ENCODE results near the gene IGSF9B.

IGSF9B gene

GRCh38 chr11:133945087-133945974 lies 11.4 kb downstream of the IGSF9B start:
- DNase-seq (ENCODE audit: low read depth), result no peak
- no peak overlapping the region for H3K4me3 ChIP-seq (ENCODE audit: low read depth, low read length)
- TF ChIP-seq, protein P1, sequence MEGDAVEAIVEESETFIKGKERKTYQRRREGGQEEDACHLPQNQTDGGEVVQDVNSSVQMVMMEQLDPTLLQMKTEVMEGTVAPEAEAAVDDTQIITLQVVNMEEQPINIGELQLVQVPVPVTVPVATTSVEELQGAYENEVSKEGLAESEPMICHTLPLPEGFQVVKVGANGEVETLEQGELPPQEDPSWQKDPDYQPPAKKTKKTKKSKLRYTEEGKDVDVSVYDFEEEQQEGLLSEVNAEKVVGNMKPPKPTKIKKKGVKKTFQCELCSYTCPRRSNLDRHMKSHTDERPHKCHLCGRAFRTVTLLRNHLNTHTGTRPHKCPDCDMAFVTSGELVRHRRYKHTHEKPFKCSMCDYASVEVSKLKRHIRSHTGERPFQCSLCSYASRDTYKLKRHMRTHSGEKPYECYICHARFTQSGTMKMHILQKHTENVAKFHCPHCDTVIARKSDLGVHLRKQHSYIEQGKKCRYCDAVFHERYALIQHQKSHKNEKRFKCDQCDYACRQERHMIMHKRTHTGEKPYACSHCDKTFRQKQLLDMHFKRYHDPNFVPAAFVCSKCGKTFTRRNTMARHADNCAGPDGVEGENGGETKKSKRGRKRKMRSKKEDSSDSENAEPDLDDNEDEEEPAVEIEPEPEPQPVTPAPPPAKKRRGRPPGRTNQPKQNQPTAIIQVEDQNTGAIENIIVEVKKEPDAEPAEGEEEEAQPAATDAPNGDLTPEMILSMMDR (IDR thresholded peaks at IDR 0.05; ENCODE audit: low read depth, low read length, missing control alignments), result no peak

DNA sequence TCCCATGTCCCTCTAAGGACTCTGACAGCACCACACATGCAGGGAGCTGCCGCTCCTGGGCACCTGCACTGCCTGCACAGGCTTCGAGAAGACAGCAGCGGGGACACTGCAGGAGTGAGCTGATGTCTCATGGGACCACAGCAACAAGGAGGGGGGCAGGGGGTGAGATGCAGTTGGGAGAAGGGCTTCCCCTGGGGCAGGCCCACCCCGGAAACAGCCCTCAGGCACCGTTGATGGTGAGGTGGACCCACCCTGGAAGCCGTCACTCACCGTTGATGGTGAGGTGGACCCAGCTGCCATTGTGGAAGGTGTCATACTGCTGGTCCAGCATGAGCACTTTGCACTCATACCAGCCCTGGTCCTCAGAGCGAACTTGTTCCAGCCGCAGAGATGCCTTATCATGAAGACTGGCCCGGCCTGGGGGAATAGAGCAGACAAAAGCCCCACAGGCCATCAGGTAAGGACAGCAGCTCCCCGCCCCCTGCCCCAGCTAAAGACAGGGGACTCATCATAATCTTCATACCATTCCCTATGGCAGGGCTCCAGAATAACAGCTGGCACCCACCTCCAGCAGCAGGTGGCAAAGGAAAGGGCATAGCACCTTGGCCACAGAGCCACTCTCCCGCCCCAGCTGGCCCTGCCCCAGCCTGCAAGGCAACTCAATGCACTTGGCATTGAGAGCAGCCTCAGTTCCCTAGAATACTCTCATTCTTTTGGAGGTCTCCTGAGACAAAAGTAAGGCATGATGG lies 12.6 kb downstream of the IGSF9B start:
- TF ChIP-seq, protein P1 (IDR thresholded peaks at IDR 0.05; ENCODE audit: low read depth, low read length, missing control alignments), result no peak
- no peak overlapping the region for H3K4me3 ChIP-seq (ENCODE audit: low read depth, low read length)
- DNase-seq (ENCODE audit: low read depth), result no peak

DNA sequence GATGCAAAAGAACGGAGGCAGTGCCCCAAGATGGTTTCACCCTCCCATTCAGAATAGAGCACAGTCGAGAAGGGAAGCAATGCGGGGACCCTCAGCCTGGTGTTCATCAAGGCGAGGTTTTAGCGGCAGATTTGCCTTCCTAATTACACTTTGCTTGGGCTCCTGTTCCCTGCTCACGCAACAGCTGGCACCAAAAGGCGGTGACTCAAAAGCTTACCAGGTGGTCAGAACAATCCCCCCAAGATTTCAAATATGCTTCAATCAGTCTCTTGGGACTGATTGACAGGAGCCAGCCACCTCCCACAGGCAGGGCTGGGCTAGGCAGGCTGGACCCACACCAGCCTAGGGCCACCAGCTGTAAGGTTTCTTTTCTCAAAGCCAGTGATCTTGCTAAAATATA lies 14.2 kb downstream of the IGSF9B start:
- TF ChIP-seq, protein P1 (IDR thresholded peaks at IDR 0.05; ENCODE audit: low read depth, low read length, missing control alignments), result no peak
- no peak overlapping the region for H3K4me3 ChIP-seq (ENCODE audit: low read depth, low read length)
- no peak for DNase-seq (ENCODE audit: low read depth)

GRCh38 chr11:133941546-133941945 lies 15.2 kb downstream of the IGSF9B start:
- no peak overlapping the region for H3K4me3 ChIP-seq (ENCODE audit: low read depth, low read length)
- TF ChIP-seq, protein P1 (IDR thresholded peaks at IDR 0.05; ENCODE audit: low read depth, low read length, missing control alignments), result no peak
- no peak for DNase-seq (ENCODE audit: low read depth)

GRCh38 chr11:133940034-133940433 lies 16.7 kb downstream of the IGSF9B start:
- no peak overlapping the region for H3K4me3 ChIP-seq (ENCODE audit: low read depth, low read length)
- no peak for DNase-seq (ENCODE audit: low read depth)
- TF ChIP-seq, protein P1 (IDR thresholded peaks at IDR 0.05; ENCODE audit: low read depth, low read length, missing control alignments), result no peak

DNA sequence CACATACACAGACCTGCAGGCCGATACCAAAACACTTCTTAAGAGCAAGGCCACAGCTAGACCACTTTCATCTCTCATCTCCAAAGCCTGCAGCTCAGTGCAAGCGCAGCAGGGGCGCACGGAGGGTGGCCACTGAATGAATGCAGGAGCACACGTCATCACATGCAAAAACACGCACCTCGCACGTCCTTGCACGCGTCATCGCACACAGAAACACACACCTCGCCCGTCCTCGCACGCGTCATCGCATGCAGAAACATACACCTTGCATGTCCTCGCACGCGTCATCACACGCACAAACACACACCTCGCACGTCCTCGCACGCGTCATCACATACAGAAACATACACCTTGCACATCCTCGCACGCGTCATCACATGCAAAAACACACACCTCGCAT lies 17.2 kb downstream of the IGSF9B start:
- TF ChIP-seq, protein P1 (IDR thresholded peaks at IDR 0.05; ENCODE audit: low read depth, low read length, missing control alignments), result no peak
- DNase-seq (ENCODE audit: low read depth), result no peak
- no peak overlapping the region for H3K4me3 ChIP-seq (ENCODE audit: low read depth, low read length)
